Measurements from ENCODE around the gene ZNF473.
A peak's percentile ranks its signal among the peaks of the same experiment; 100 is the strongest.
"Not testable (repeated sequence)": the region's sequence is repeated elsewhere in the genome, so short reads cannot be mapped to it uniquely, and the experiment has no call there.

The ZNF473 gene

DNA sequence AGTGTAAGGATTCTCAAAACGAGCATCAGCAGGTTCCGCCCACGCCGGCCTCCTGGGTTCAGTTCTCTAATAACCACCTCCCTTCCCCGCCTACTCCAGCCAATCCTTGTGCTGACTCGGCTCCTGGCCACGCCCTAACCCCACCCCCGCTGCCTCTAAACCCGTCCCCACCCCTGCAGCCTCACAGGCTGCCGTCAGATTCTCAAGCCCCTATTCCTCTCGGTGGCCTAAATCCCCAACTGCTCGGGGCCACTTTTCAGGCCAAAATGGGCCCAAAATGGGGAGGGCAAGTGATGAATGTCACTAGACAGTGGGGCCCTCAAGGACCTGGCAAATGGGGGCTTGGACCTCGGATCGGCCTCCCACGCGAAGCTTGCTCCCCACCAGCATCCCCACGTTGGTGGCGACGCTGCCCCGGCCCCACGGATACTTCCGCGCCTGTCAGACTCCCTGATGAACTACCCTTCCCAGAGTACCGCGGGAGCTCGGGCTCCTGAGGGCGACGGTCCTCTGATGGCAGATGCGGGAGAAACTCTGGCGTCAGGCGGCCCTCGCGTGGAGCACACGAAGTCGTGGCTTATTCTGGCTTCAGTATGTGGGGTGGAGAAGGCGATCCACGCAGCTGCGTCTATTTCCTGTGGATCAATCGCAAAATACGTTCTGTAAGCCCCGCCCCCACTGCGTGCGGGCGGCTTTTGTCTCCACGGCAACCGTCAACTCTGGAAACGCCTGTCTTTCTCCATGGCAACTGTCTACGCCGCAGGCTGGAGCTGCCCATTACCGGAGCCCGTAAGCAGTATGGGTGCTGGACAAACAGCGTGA lies 24.8 kb downstream of the ZNF473 start:
- DNase-seq (ENCODE audit: low read depth in 2 of 2): peak; percentile 53 to 71

DNA sequence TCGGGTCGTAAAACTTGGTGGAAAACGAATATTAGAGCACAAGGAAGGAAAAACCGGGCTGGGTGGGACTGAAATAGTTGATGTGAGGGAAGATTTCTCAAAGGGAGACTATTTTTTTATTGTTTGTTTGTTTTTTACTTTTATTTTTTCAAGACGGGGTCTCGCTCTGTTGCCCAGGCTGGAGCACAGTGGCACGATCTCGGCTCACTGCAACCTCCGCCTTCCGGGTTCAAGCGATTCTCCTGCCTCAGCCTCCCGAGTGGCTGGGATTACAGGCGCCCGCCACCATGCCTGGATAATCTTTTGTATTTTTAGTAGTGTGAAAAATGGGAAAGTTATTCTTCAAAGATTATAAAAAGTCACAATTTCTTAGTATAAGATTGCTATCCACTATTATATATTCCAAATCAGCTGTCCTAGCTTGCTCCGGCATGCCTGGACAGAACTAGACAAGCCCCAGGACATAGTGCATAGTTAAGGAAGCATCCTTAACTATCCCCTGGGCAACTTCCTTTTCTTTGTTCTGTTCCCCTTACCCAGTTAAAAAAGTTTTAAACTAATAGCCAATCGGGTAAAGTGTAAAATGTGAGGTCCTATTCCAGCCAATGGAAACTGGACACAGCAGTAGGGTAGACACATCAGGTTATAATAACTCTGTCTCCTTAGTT lies 25.6 kb downstream of the ZNF473 start:
- DNase-seq (ENCODE audit: low read depth in 2 of 2): not testable (repeated sequence)

DNA sequence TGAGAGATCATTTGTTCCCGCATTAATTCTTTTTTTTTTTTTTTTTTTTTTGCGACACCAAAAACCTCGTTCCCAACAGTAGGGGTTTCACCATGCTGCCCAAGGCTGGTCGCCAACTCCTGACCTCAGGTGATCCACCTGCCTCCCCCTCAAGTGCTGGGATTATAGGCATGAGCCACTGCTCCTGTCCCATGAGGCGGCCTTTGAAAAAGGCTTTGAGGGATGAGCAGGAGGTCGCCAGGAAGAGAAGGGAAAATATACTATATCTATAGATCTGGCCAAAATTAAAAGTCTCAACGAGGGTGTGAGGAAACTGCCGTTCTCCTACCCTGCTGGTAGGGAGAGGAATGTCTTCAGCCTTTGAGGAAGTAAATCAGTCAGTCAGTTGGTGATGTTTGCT lies 26.2 kb downstream of the ZNF473 start:
- no peak for DNase-seq (ENCODE audit: low read depth in 2 of 2)

DNA sequence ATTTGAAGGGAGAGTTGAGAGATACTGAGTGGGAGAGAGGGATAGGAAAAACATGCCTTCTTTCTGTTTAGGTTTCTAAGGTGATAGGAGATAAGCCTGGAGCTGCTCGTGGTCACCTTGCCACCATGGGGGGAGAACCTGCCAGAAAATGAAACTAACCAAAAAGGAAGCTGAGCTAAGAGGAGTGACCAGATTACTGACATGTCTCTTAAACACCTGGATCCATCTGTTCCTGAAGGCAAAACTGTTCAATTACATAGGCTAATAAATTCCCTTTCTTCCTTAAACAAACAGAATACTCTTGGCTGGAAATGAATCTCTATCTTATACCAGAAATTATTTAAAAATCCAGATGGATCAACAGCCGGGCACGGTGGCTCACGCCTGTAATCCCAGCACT lies 27.3 kb downstream of the ZNF473 start:
- DNase-seq (ENCODE audit: low read depth in 2 of 2): no peak

DNA sequence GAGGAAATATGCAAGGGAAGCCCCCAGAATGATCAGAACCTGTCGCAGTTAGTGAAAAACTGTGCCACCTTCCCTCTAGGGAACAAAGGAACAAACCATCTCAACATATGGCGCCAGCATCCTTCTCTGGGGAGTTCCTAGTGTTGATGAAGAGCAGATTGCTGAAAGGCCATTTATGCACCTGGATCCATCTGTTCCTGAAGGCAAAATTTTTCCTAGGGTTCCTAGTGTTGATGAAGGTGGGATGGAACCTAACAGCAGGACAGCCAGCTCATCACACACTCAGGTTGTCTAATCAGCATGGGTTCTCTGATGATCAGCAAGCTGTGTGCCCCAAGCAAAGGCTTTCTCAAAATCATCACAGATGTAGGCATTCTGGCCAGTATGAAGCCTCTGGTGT lies 32.6 kb downstream of the ZNF473 start:
- no peak for DNase-seq (ENCODE audit: low read depth in 2 of 2)

DNA sequence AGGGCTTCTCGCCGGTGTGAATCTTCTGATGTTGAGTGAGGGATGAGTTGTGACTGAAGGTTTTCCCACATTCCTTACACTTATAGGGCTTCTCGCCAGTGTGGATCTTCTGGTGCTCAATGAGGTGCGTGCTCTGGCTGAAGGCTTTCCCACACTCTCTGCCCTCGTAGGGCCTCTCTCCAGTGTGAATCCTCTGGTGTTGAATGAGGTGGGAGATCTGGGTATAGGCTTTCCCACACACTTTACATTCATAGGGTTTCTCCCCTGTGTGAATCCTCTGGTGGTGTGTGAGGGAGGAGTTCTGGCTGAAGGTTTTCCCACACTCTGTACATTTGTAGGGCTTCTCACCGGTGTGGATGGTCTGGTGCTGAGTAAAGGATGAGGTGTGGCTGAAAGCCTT lies 33.2 kb downstream of the ZNF473 start:
- DNase-seq (ENCODE audit: low read depth in 2 of 2): no peak

DNA sequence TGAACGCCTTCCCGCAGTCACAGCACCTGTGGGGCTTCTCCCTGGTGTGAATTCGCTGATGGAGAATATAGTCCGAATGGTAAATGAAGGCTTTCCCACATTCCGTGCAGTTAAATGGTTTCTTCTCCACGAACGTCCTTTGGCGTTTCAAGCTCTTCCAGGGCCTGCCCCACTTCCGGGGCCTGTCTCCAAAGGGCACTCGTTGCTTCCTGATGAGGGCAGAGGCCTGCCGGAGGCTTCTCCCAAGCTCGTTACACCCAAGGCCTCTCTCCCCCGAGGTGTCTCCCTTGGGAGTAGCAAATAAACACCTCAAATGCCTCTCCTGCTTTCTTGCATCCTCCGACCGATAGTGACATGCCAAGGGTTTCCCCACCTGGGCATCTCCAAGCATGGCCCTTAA lies 34.3 kb downstream of the ZNF473 start:
- DNase-seq (ENCODE audit: low read depth in 2 of 2): no peak

DNA sequence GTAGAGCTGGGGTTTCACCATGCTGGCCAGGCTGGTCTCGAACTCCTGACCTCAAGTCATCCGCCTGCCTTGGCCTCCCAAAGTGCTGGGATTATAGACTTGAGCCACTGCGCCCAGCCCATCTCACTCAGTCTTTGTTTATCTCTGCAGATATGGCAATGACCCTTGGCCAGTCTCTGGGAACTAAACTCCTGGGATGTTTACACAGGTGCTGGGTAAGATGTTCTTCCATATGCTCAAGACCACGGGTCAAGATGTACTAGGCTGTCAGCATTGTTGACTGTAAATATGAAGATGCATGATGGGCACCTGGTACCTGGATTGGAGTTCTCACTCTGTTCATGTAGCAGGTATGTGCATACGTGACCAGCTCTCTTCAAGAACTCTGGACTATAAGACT lies 35.8 kb downstream of the ZNF473 start:
- no peak for DNase-seq (ENCODE audit: low read depth in 2 of 2)

DNA sequence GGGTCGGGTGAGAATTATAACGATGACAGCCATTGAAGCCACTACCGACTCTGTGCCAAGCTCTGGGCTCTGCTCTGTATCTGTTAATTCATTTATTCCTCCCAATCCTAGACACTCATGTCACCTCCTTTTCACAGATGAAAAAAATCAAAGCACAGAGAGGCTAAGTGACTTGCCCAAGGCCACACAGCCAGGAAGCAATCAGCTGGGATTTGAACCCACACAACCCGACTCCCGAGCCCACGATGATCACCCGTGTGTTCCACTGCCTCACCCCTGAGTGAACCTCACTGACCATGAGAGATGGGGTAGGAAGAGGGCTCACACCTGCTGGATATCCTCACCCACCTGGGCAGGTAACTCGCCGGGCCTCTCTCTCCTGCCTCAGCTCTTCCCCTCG lies 40.1 kb downstream of the ZNF473 start:
- no peak for DNase-seq (ENCODE audit: low read depth in 2 of 2)

DNA sequence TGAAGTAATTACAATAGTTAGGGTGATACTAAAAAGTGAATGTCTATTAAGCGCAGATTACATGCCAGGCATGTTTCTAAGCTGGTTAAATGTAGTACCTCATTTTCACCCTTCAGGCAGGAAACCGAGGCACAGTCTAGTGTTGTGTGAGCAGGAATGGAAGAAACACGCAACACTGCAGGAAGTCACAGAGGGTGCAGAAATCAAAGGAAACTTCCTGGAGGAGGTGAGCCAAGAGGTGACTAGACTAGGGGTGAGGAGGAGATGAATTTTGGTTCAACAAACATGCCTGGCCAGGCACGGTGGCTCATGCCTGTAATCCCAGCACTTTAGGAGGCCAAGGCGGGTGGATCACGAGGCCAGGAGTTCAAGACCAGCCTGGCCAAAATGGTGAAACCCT lies 41.8 kb downstream of the ZNF473 start:
- DNase-seq (ENCODE audit: low read depth in 2 of 2): no peak

DNA sequence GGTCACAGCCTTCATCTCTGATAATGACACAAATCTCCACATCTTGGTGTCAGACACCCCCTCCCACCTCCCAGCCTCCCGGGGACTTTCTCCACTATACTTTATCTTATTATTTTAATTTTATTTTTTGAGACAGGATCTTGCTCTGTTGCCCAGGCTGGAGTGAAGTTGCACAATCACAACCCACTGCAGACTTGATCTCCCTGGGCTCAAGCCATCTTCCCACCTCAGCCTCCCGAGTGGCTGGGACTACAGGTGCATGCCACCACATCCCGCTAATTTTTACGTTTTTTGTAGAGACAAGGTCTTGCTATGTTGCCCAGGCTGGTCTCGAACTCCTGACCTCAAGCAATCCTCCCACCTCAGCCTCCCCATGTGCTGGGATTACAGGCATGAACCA lies 42.6 kb downstream of the ZNF473 start:
- not testable (repeated sequence) for DNase-seq (ENCODE audit: low read depth in 2 of 2)

DNA sequence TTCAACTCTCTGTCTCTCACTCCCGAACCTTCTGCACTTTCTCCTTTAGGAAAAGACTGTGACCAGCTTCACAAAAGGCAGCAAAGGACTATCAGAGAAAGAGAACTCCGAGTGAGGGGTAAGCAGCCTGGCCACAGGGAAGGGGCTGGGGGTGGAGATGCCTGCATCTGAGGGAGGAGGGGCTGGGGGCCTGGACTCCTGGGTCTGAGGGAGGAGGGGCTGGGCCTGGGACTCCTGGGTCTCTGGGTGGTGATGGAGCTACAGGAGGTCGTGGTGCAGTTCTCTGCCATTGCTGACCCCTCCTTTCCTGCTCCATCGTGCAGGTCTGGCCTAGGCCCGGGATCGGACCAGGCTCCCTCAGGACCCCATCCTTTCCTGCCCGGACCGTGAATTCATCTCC lies 49.3 kb downstream of the ZNF473 start:
- not testable (repeated sequence) for DNase-seq (ENCODE audit: low read depth in 2 of 2)

DNA sequence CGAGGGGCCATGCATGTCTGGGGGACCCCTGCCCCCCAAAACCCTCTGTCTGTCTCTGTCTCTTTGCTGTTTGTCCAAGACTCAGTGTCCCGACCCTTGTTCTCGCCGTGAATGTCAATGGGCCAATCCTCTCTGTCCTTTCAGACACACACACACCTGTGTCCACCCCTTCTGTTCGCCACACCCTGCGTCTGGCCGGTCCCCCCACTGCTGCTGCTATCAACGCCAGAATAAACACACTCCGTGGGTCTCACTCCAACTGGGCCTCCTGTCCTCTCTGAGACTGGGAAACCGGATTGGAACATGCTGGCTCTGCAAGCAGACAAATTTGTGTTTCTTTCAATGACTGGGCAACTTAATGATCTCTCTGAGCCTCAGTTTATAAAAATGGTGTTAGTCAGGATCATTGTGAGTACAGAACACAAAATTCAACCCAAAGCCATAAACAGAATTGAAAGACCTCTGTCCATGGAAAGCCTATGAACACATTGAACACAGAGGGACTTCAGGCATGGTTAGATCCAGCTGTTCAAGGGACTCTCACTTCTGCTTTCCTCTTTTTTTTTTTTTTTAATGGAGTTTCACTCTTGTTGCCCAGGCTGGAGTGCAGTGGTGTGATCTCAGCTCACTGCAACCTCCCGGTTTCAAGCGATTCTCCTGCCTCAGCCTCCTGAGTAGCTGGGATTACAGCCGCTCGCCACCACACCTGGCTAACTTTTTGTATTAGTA lies 50.0 kb downstream of the ZNF473 start:
- not testable (repeated sequence) for DNase-seq (ENCODE audit: low read depth in 2 of 2)

DNA sequence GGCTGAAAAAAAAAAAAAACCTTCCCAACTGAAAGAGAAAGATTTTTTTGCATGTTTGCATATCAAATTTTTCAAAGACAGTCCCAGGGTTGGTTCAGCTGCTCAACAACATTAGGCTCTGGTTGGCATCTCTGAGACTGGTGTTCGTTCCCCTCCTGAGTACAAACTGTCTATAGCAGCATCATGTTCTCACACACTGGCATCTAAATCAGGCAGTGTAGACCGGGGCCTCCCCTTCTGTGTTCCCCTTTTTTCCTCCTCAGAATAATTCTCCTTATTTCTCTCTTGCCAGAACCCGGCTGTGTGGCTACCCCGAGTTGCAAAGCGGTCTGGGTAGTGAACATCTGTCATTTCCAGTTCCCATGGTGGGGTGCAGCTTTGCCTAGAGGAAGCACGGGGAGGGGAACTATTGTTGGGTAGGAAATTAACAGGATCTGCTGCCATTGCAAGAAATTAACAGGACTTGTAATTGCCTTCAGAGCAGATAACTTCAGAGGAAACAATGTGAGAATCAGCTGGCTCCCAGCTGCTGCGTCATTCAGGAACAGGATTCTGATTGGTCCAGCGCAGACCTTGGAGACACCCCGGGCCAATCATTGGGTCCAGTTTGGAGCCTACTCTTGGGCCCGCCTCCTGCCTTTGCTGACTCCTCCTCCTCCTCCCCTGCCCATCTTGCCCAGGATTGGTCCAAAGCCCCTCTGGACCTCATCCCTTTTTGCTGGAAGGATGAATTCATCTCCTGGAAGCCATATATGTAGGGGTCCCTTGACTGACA lies 51.0 kb downstream of the ZNF473 start:
- not testable (repeated sequence) for DNase-seq (ENCODE audit: low read depth in 2 of 2)

DNA sequence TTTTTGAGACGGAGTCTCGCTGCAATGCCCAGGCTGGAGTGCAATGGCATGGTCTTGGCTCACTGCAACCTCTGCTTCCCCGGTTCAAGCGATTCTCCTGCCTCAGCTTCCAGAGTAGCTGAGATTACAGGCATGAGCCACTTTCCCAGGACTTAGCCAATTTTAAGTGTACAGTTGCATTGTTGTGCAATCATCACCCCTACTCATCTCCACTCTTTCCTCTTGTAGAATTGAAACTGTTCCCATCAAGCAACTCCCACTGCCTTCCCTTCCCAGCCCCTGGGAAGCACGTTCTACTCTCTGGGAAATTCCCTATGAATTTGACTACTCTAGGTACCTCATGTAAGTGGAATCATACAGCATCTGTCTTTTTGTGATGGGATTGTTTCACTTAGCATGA lies 53.2 kb downstream of the ZNF473 start:
- not testable (repeated sequence) for DNase-seq (ENCODE audit: low read depth in 2 of 2)

DNA sequence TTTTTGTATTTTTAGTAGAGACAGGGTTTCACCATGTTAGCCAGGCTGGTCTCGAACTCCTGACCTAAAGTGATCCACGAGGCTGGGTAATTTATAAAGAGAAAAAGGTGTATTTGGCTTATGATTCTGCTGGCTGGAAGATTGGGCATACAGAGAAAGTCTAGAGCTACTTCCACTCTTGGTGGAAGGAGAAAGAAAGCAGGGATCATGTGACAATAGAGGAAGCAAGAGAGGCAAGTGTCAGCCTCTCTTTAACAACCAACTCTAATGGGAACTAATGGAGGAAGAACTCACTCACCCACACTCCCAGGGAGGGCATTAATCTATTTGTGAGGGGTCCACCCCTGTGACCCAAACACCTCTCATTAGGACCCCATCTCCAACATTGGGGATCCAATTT lies 58.6 kb downstream of the ZNF473 start:
- not testable (repeated sequence) for DNase-seq (ENCODE audit: low read depth in 2 of 2)

DNA sequence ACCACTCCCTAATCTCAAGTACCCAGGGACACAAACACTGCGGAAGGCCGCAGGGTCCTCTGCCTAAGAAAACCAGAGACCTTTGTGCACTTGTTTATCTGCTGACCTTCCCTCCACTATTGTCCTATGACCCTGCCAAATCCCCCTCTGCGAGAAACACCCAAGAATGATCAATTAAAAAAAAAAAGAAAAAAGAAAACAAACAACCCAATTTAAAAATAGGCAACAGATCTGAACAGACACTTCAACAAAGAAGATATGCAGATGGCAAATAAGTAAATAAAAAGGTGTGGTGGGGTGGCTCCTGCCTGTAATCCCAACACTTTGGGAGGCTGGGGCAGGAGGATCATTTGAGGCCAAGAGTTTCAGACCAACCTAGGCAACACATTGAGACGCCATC lies 61.3 kb downstream of the ZNF473 start:
- DNase-seq (ENCODE audit: low read depth in 2 of 2): not testable (repeated sequence)

DNA sequence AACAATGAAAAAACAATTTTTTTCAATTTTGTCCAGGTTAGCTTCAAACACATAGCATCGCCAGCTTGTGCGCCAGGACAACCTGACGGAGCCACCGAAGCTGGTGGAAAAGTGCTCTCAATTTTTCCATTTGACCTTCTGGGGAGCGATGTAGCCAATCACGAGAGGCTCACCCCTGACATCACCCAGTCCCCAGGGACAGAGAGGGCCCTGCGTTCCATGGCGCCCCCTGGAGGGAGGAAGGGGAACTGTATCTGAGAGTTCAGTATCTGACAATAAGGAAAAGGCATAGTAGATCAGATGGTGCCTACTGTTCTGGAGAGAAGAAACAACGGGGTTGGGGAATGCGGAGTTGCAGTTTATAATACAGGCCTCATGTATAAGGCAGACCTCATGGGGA lies 64.9 kb downstream of the ZNF473 start:
- peak; percentile 17 to 42 for DNase-seq (ENCODE audit: low read depth in 2 of 2)

DNA sequence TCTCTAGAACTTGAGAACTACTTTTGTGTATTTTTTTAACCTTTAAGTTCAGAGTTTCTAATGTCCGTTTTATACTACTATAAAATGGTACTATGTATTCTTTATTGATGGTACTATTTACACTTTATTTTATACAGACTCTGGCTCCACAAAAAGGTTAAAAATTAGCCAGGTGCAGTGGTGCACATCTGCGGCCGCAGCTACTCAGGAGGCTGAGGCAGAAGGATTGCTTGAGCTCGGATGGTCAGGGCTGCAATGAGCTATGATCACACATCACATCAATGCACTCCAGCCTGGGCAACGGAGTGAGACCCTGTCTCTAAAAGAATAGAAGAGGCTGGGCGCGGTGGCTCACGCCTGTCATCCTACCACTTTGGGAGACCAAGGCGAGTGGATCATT lies 66.0 kb downstream of the ZNF473 start:
- not testable (repeated sequence) for DNase-seq (ENCODE audit: low read depth in 2 of 2)

DNA sequence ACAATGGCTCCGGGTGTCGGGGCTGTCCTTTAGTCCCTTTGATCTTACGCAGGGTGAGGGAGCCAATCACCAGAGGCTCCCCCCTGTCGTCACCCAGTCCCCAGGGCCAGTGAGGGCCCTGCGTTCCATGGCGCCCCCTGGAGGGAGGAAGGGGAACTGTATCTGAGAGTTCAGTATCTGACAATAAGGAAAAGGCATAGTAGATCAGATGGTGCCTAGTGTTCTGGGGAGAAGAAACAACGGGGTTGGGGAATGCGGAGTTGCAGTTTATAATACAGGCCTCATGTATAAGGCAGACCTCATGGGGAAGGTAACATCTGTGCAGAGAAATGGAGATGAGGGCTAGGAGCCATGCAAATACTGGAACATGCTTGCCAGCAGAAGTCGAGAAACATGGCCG lies 66.8 kb downstream of the ZNF473 start:
- DNase-seq (ENCODE audit: low read depth in 2 of 2): not testable (repeated sequence)

DNA sequence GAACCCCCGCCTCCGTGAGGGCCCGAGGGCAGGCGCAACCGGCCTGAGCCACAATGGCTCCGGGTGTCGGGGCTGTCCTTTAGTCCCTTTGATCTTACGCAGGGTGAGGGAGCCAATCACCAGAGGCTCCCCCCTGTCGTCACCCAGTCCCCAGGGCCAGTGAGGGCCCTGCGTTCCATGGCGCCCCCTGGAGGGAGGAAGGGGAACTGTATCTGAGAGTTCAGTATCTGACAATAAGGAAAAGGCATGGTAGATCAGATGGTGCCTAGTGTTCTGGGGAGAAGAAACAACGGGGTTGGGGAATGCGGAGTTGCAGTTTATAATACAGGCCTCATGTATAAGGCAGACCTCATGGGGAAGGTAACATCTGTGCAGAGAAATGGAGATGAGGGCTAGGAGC lies 72.1 kb downstream of the ZNF473 start:
- DNase-seq (ENCODE audit: low read depth in 2 of 2): not testable (repeated sequence)

DNA sequence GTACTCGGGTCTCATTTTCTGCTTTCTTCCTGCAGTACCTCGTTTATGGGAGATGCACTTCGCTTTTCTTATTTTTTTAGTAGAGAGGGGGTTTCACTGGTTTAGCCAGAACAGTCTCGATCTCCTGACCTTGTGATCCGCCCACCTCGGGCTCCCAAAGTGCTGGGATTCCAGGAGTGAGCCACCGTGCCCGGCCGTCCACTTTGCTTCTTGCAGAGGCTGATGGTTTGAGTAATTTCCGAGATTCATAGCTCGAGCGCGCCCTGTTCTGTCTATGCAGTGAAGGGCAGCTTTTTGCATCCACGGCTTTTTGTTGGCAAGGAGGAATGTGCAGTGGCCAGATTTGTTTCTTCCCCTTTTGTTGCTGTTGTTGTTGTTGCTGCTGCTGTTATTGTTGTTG lies 73.1 kb downstream of the ZNF473 start:
- DNase-seq (ENCODE audit: low read depth in 2 of 2): not testable (repeated sequence)

Measured in stimulated activated CD4-positive, alpha-beta T cell treated with anti-CD3 and anti-CD28 coated beads, Interleukin-15, amount 100 ng/mL, for 48 hours (primary cell).